Fibroblast of mammary gland (primary cell): ENCODE data around the gene RETREG1.

Source experiments
- DNase-seq: peaks from one replicate; pipeline ENCODE4 v3.0.0-alpha.2; 2010; ENCODE audit warnings: low read depth
- H3K4me3 ChIP-seq: 2 replicates; pipeline ENCODE4 v1.5.1; 2011; ENCODE audit warnings: low read depth, mild to moderate bottlenecking, low read length, moderate library complexity; ENCODE audit not compliant: control insufficient read depth
- TF ChIP-seq, protein P1 (sequence below): conservative IDR thresholded peaks from 2 replicates; pipeline ENCODE4 v1.5.1; 2011; ENCODE audit warnings: low read depth, low read length, inconsistent platforms; ENCODE audit not compliant: control insufficient read depth, insufficient read depth

The RETREG1 gene

DNA sequence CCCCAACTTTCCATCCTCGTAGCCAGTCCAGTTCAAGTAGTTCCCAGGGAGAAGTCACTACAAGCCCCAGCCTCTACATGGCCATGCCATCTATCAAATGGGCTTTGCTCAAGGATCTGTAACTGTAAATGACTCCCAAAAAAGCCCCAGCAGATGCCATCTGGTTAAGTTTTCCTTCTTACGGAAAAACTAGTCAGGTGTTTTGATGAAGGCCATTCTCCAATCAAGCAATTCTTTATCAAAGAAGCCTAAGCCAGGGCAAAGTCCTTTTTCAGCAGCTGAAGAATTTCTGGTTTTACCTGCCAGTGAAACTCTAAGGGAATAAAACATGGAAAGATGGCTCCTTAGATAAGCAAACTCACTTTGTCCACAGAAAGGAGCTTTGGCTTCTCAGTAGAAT lies 129.3 kb downstream of the RETREG1 start:
- TF ChIP-seq, protein P1, sequence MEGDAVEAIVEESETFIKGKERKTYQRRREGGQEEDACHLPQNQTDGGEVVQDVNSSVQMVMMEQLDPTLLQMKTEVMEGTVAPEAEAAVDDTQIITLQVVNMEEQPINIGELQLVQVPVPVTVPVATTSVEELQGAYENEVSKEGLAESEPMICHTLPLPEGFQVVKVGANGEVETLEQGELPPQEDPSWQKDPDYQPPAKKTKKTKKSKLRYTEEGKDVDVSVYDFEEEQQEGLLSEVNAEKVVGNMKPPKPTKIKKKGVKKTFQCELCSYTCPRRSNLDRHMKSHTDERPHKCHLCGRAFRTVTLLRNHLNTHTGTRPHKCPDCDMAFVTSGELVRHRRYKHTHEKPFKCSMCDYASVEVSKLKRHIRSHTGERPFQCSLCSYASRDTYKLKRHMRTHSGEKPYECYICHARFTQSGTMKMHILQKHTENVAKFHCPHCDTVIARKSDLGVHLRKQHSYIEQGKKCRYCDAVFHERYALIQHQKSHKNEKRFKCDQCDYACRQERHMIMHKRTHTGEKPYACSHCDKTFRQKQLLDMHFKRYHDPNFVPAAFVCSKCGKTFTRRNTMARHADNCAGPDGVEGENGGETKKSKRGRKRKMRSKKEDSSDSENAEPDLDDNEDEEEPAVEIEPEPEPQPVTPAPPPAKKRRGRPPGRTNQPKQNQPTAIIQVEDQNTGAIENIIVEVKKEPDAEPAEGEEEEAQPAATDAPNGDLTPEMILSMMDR = no peak
- no peak overlapping the region for H3K4me3 ChIP-seq
- no peak for DNase-seq

DNA sequence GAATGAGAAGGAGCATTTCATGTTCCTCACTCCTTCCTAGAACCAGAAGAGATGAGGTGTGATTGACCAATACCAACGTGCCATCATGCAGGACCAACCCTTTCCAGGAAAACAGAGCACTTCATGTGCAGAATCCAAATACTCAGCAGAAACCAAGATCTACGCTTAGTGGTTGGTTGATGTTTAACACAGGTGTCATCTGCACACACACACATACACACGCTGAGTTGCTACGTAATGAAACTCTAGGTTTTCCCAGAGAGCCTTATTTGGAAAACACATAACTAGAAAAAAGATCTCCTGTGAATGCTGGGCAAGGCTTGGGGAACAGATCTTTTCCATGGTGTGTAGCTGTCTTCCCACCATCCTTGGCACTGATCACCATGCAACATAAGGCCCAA lies 130.1 kb downstream of the RETREG1 start:
- TF ChIP-seq, protein P1 = no peak
- no peak for DNase-seq
- no peak overlapping the region for H3K4me3 ChIP-seq

DNA sequence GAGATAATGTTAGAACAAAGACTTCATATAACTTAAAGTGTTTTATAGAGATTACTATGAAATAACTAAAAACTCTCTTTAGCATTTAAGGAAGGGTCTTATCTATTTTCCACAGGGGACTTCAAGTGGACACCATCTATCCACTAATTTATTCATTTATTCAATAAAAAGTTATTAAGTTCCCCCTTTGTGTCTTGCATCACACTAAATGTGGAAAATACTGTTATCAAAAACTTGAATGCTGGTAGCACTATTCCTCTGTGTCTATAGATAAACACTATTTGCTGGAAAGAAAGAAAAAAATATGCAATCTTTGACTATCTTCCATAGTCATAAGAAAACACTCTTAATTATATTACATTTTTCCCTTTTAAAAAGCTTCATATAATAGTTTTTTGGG lies 131.1 kb downstream of the RETREG1 start:
- no peak overlapping the region for H3K4me3 ChIP-seq
- TF ChIP-seq, protein P1 = no peak
- DNase-seq = no peak

DNA sequence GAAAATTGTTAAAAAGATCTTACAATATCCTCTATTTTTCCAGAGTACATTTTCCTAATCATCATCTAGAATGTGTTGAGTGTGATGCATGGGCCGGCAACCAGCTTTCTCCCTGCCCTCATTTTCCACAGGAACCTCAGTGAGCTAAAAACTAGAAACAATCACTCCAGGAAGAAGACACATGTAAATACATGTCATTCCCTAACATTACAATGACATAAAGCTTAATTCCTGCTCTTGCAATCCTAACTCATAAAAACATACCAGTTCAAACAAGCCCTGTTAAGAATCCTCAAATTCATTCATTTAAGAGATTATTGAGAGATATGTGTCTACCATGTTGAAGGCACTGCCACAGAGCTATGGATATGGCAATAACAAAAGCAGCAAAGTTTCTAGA lies 132.7 kb downstream of the RETREG1 start:
- DNase-seq = no peak
- no peak overlapping the region for H3K4me3 ChIP-seq
- TF ChIP-seq, protein P1 = no peak

DNA sequence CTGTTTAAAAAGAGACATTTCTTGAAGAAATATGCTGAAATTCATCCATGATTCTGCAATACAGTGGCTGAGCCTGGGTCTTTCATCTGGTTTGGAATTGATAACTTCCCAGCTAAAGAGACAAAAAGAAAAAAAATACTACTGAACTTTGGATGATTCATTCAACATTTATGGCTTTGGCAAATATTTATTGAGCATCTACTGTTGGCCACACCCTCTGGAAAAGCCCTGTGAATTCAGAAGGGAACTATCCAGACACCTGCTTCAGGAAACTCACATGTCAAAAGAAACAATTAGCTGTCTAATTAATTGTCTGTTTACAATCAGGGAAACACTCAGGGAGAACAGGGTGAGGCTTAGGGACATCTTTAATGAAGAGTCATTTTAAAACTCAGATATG lies 133.4 kb downstream of the RETREG1 start:
- TF ChIP-seq, protein P1 = no peak
- DNase-seq = no peak
- H3K4me3 ChIP-seq = no peak overlapping the region

DNA sequence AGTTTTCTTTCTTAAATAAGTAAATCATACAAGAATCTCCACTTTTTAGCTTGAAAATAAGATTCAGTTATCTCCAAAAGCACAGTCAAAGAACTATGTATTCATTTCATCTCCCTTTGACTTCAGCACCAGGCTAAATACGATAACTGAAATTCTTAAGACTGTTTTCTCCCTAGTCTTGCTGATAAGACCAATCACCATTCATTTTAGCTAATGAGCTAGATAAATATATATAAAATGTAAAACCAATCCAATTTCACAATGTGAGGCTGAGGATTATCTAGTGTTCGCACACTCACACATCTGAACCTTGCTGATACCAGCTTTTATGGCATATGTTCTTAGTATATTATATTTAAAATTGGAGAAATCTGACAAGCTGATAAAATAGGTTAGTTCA lies 133.9 kb downstream of the RETREG1 start:
- H3K4me3 ChIP-seq = no peak overlapping the region
- no peak for DNase-seq
- TF ChIP-seq, protein P1 = no peak
